Measurements from ENCODE around the gene PCYT1A.

Gene PCYT1A

GRCh38 chr3:196235452-196236122 is 51.9 kb downstream of the PCYT1A start:
- DNase-seq = no peak

- DNase-seq = no peak
These were observed 54.7 kb downstream of the PCYT1A start for GRCh38 chr3:196232882-196233251.

- no peak for DNase-seq
These were observed 55.2 kb downstream of the PCYT1A start for GRCh38 chr3:196232154-196232881.

GRCh38 chr3:196227629-196228493 is 59.7 kb downstream of the PCYT1A start:
- DNase-seq = no peak

GRCh38 chr3:196227121-196227561 is 60.4 kb downstream of the PCYT1A start:
- DNase-seq = no peak

- DNase-seq = no peak
These were observed 61.7 kb downstream of the PCYT1A start for GRCh38 chr3:196225763-196226364.

- DNase-seq = no peak
These were observed 62.4 kb downstream of the PCYT1A start for GRCh38 chr3:196225086-196225485.

- no peak for DNase-seq
These were observed 64.5 kb downstream of the PCYT1A start for GRCh38 chr3:196222876-196223595.

- no peak for DNase-seq
These were observed 66.5 kb downstream of the PCYT1A start for GRCh38 chr3:196220991-196221390.

GRCh38 chr3:196220587-196220986 is 66.9 kb downstream of the PCYT1A start:
- DNase-seq = no peak

GRCh38 chr3:196219970-196220311 is 67.6 kb downstream of the PCYT1A start:
- DNase-seq = no peak

GRCh38 chr3:196219194-196219969 is 68.1 kb downstream of the PCYT1A start:
- peak; percentile 78 for DNase-seq

GRCh38 chr3:196218155-196218712 is 69.3 kb downstream of the PCYT1A start:
- no peak for DNase-seq

- no peak for DNase-seq
These were observed 70.0 kb downstream of the PCYT1A start for GRCh38 chr3:196217307-196218154.

GRCh38 chr3:196216681-196217211 is 70.8 kb downstream of the PCYT1A start:
- no peak for DNase-seq

- DNase-seq = no peak
These were observed 71.4 kb downstream of the PCYT1A start, which contains the start of gene SLC51A for GRCh38 chr3:196216089-196216564. TSS of gene SLC51A (plus strand) at chr3:196216534. CDS start at chr3:196216713, 179 bp downstream.

- no peak for DNase-seq
These were observed 72.0 kb downstream of the PCYT1A start for GRCh38 chr3:196215493-196216020.

- DNase-seq = no peak
These were observed 72.6 kb downstream of the PCYT1A start for GRCh38 chr3:196214783-196215441.
